HEK293 (cell line): ENCODE measurements around the gene CEP104.

Experiments used
- CTCF ChIA-PET: fragments of 350-600 bp; formaldehyde crosslinking; extraction: SDS; loops from one replicate; lab custom pipeline; 2021; ENCODE audit warnings: antibody characterized with exemption; lab: Yijun Ruan, JAX
- POLR2A ChIA-PET: fragments of 300-600 bp; formaldehyde crosslinking; extraction: SDS; loops from one replicate; lab custom pipeline; 2020; ENCODE audit warnings: antibody characterized with exemption, inconsistent platforms; lab: Yijun Ruan, JAX
- H3K27ac ChIP-seq: fragments of 200-500 bp; sonication (Bioruptor generic); 2 replicates; pipeline ENCODE4 v1.5.1; 2014; ENCODE audit warnings: low read depth, low read length, control low read depth, inconsistent platforms; ENCODE audit errors: extremely low read depth
- H3K36me3 ChIP-seq, 2 experiments: fragments of 200-500 bp in 1 of 2; sonication (Bioruptor generic) in 1 of 2; 1 replicate in 1 of 2; 2 replicates in 1 of 2; pipeline ENCODE4 v1.5.1; 2014 to 2017; ENCODE audit warnings: inconsistent platforms in 2 of 2, low read length in 2 of 2; ENCODE audit not compliant: control insufficient read depth in 2 of 2, insufficient read depth in 1 of 2
- H3K4me1 ChIP-seq: fragments of 200-500 bp; sonication (Bioruptor generic); 2 replicates; pipeline ENCODE4 v1.5.1; 2014; ENCODE audit warnings: mild to moderate bottlenecking, low read length, inconsistent platforms; ENCODE audit not compliant: control insufficient read depth, insufficient read depth
- H3K4me3 ChIP-seq: 2 replicates; pipeline ENCODE4 v1.5.1; 2011; ENCODE audit warnings: low read depth, mild to moderate bottlenecking, control low read depth, low read length, moderate library complexity
- H3K9me3 ChIP-seq: fragments of 200-500 bp; sonication (Bioruptor generic); 2 replicates; pipeline ENCODE4 v1.5.1; 2014; ENCODE audit warnings: low read depth, low read length, inconsistent platforms; ENCODE audit not compliant: control insufficient read depth, insufficient read depth
- FEZF1 ChIP-seq: fragments of 450-650 bp; formaldehyde crosslinking; IDR thresholded peaks from 2 replicates; pipeline ENCODE4 v1.5.1; 2016; ENCODE audit warnings: missing biosample characterization, missing genetic modification characterization
- HOXD13 ChIP-seq: sonication (generic); formaldehyde crosslinking; IDR thresholded peaks from 2 replicates; pipeline ENCODE4 v1.8.0; 2022; ENCODE audit warnings: missing genetic modification reagents, borderline replicate concordance
- ZBTB48 ChIP-seq: fragments of 450-650 bp; formaldehyde crosslinking; IDR thresholded peaks from 2 replicates; pipeline ENCODE4 v1.5.1; 2016; ENCODE audit warnings: missing biosample characterization, missing genetic modification characterization
- ZNF24 ChIP-seq: fragments of 450-650 bp; formaldehyde crosslinking; IDR thresholded peaks from 2 replicates; pipeline ENCODE4 v1.5.1; 2016; ENCODE audit warnings: missing biosample characterization, missing genetic modification characterization
- ZNF274 ChIP-seq, 2 experiments: fragments of 200-500 bp in 1 of 2; fragments of 450-650 bp in 1 of 2; sonication (Bioruptor generic) in 1 of 2; formaldehyde crosslinking in 1 of 2; IDR thresholded peaks; 2 replicates each; pipeline versions ENCODE4 v1.5.1 to v1.6.1; 2014 to 2016; ENCODE audit warnings: borderline replicate concordance in 1 of 2, inconsistent platforms in 1 of 2, low read length in 1 of 2, missing biosample characterization in 1 of 2, missing genetic modification characterization in 1 of 2
- ZNF426 ChIP-seq: fragments of 450-650 bp; formaldehyde crosslinking; IDR thresholded peaks from 2 replicates; pipeline ENCODE4 v1.5.1; 2017; ENCODE audit warnings: missing biosample characterization, missing genetic modification characterization, mild to moderate bottlenecking, inconsistent platforms, moderate library complexity
- ZNF433 ChIP-seq: fragments of 450-650 bp; formaldehyde crosslinking; IDR thresholded peaks from 2 replicates; pipeline ENCODE4 v1.5.1; 2016; ENCODE audit warnings: missing biosample characterization, missing genetic modification characterization, low read depth
- ZNF473 ChIP-seq: fragments of 450-650 bp; formaldehyde crosslinking; IDR thresholded peaks from 2 replicates; pipeline ENCODE4 v1.5.1; 2017; ENCODE audit warnings: missing biosample characterization, missing genetic modification characterization
- ZNF555 ChIP-seq: fragments of 450-650 bp; formaldehyde crosslinking; conservative IDR thresholded peaks from 2 replicates; pipeline ENCODE4 v1.5.1; 2017; ENCODE audit warnings: missing biosample characterization, mild to moderate bottlenecking, missing genetic modification characterization, inconsistent platforms
- ZNF596 ChIP-seq: fragments of 450-650 bp; IDR thresholded peaks from 2 replicates; pipeline ENCODE4 v1.5.0; 2018; ENCODE audit warnings: missing biosample characterization, mild to moderate bottlenecking, missing genetic modification characterization, moderate library complexity
- ZNF791 ChIP-seq: fragments of 450-650 bp; formaldehyde crosslinking; IDR thresholded peaks from 2 replicates; pipeline ENCODE4 v1.5.1; 2016; ENCODE audit warnings: missing biosample characterization, missing genetic modification characterization
- ZNF837 ChIP-seq: fragments of 450-650 bp; formaldehyde crosslinking; IDR thresholded peaks from 2 replicates; pipeline ENCODE4 v1.5.1; 2016; ENCODE audit warnings: missing biosample characterization, missing genetic modification characterization
- ZNF843 ChIP-seq: fragments of 450-650 bp; formaldehyde crosslinking; IDR thresholded peaks from 2 replicates; pipeline ENCODE4 v1.5.1; 2016; ENCODE audit warnings: missing biosample characterization, missing genetic modification characterization
- TF ChIP-seq, protein P1 (sequence below): fragments of 450-650 bp; formaldehyde crosslinking; IDR thresholded peaks from 2 replicates; pipeline ENCODE4 v1.5.1; 2016; ENCODE audit warnings: missing biosample characterization, missing genetic modification characterization
- TF ChIP-seq, protein P2 (sequence below): fragments of 450-650 bp; formaldehyde crosslinking; IDR thresholded peaks from 2 replicates; pipeline ENCODE4 v1.5.1; 2016; ENCODE audit warnings: missing biosample characterization, missing genetic modification characterization
- TF ChIP-seq, protein P3 (sequence below): fragments of 450-650 bp; formaldehyde crosslinking; IDR thresholded peaks from 2 replicates; pipeline ENCODE4 v1.5.1; 2016; ENCODE audit warnings: missing biosample characterization, missing genetic modification characterization
- TF ChIP-seq, protein P4 (sequence below): fragments of 450-650 bp; formaldehyde crosslinking; IDR thresholded peaks from 2 replicates; pipeline ENCODE4 v1.5.1; 2016; ENCODE audit warnings: missing biosample characterization, missing genetic modification characterization
- TF ChIP-seq, protein P5 (sequence below): fragments of 450-650 bp; formaldehyde crosslinking; IDR thresholded peaks from 2 replicates; pipeline ENCODE4 v1.5.1; 2017; ENCODE audit warnings: missing biosample characterization, missing genetic modification characterization
- TF ChIP-seq, protein P6 (sequence below): fragments of 450-650 bp; formaldehyde crosslinking; IDR thresholded peaks from 2 replicates; pipeline ENCODE4 v1.5.1; 2017; ENCODE audit warnings: missing biosample characterization, missing genetic modification characterization

CEP104 gene

DNA sequence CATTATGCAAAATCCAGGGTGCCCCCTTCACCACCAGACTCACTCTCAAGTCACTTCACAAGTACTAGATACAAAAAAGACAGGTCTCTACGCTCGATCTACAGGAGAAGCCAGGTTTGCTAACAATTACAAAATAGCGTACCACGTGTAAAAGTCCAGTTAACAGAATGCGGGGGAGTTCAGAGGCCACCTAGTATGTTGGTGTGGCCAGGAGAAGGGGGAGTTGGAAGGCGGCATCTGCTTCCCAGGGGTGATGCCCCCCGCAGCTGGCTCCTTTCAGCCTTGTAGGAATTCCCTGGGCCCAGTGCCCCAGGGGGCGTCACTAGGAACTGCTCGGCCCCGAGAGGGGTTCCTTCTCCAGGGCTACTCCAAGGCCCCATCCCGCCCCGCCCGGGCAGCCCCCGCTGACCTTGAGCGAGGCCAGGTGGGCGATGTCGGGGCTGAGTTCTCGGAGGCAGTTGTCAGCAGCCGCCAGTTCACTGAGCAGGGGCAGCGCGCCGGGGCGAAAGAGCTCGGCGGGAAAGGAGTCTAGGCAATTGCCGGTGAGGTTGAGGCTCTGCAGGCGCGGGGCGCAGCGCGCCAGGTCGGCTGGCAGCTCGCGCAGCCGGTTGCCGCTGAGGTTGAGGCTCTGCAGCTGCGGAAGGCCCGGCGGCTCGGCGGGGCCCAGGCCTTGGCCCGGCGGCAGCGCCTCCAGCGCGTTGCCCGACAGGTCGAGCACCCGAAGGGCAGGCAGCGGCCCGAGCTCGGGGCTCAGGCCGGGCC is 61.4 kb downstream of the CEP104 start (continued):
- TF ChIP-seq, protein P1, sequence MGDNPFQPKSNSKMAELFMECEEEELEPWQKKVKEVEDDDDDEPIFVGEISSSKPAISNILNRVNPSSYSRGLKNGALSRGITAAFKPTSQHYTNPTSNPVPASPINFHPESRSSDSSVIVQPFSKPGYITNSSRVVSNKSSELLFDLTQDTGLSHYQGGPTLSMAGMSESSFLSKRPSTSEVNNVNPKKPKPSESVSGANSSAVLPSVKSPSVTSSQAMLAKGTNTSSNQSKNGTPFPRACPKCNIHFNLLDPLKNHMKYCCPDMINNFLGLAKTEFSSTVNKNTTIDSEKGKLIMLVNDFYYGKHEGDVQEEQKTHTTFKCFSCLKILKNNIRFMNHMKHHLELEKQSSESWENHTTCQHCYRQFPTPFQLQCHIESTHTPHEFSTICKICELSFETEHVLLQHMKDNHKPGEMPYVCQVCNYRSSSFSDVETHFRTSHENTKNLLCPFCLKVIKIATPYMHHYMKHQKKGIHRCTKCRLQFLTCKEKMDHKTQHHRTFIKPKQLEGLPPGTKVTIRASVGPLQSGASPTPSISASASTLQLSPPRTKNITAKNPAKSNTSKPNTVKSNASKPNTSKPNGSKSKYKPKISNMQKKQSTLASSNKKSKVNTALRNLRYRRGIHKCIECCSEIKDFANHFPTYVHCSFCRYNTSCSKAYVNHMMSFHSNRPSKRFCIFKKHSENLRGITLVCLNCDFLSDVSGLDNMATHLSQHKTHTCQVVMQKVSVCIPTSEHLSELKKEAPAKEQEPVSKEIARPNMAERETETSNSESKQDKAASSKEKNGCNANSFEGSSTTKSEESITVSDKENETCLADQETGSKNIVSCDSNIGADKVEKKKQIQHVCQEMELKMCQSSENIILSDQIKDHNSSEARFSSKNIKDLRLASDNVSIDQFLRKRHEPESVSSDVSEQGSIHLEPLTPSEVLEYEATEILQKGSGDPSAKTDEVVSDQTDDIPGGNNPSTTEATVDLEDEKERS = no peak

DNA sequence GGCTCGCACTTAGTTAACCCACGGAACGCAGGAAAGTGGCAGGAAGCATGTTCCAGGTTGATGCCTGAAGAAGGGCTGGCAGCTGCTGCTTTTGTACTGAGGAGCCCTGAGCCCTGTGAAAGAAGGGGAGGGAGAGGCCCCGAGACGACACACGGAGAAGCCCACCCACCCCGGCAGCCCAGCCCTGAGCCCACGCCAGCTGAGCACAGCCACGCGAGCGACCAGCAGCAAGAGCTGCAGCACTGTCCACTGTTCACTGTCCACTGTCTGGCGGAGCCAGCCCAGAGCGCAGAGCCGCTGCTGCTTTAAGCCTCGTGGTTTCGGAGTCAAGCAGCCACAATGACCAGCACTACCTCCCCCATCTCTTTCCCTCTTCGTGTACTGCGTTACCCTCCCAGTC is 66.1 kb downstream of the CEP104 start:
- peaks cover 3% of the 10 kb centered on the region; the same call in 1 of the 2 replicates for H3K4me1 ChIP-seq
- TF ChIP-seq ZNF274 (IDR thresholded peaks at IDR 0.05; ENCODE audit: low read length) (no peak), ZNF274 (tag by site-specific recombination; IDR thresholded peaks at IDR 0.05; ENCODE audit: borderline replicate concordance) (no peak), ZBTB48 (no peak), FEZF1 (tag by site-specific recombination) (no peak), HOXD13 (no peak), ZNF843 (no peak), ZNF837 (no peak), ZNF555 (tag by site-specific recombination) (no peak), ZNF791 (tag by site-specific recombination) (no peak), ZNF473 (tag by site-specific recombination) (no peak), ZNF433 (tag by site-specific recombination) (no peak), ZNF426 (no peak), ZNF596 (tag by site-specific recombination) (no peak), ZNF24 (tag by site-specific recombination) (no peak)
- TF ChIP-seq, protein P2, sequence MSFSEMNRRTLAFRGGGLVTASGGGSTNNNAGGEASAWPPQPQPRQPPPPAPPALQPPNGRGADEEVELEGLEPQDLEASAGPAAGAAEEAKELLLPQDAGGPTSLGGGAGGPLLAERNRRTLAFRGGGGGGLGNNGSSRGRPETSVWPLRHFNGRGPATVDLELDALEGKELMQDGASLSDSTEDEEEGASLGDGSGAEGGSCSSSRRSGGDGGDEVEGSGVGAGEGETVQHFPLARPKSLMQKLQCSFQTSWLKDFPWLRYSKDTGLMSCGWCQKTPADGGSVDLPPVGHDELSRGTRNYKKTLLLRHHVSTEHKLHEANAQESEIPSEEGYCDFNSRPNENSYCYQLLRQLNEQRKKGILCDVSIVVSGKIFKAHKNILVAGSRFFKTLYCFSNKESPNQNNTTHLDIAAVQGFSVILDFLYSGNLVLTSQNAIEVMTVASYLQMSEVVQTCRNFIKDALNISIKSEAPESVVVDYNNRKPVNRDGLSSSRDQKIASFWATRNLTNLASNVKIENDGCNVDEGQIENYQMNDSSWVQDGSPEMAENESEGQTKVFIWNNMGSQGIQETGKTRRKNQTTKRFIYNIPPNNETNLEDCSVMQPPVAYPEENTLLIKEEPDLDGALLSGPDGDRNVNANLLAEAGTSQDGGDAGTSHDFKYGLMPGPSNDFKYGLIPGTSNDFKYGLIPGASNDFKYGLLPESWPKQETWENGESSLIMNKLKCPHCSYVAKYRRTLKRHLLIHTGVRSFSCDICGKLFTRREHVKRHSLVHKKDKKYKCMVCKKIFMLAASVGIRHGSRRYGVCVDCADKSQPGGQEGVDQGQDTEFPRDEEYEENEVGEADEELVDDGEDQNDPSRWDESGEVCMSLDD = no peak
- TF ChIP-seq, protein P3, sequence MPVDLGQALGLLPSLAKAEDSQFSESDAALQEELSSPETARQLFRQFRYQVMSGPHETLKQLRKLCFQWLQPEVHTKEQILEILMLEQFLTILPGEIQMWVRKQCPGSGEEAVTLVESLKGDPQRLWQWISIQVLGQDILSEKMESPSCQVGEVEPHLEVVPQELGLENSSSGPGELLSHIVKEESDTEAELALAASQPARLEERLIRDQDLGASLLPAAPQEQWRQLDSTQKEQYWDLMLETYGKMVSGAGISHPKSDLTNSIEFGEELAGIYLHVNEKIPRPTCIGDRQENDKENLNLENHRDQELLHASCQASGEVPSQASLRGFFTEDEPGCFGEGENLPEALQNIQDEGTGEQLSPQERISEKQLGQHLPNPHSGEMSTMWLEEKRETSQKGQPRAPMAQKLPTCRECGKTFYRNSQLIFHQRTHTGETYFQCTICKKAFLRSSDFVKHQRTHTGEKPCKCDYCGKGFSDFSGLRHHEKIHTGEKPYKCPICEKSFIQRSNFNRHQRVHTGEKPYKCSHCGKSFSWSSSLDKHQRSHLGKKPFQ (tag by site-specific recombination) = no peak
- TF ChIP-seq, protein P4, sequence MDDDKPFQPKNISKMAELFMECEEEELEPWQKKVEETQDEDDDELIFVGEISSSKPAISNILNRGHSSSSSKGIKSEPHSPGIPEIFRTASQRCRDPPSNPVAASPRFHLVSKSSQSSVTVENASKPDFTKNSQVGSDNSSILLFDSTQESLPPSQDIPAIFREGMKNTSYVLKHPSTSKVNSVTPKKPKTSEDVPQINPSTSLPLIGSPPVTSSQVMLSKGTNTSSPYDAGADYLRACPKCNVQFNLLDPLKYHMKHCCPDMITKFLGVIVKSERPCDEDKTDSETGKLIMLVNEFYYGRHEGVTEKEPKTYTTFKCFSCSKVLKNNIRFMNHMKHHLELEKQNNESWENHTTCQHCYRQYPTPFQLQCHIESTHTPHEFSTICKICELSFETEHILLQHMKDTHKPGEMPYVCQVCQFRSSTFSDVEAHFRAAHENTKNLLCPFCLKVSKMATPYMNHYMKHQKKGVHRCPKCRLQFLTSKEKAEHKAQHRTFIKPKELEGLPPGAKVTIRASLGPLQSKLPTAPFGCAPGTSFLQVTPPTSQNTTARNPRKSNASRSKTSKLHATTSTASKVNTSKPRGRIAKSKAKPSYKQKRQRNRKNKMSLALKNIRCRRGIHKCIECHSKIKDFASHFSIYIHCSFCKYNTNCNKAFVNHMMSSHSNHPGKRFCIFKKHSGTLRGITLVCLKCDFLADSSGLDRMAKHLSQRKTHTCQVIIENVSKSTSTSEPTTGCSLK (tag by site-specific recombination) = no peak
- TF ChIP-seq, protein P5, sequence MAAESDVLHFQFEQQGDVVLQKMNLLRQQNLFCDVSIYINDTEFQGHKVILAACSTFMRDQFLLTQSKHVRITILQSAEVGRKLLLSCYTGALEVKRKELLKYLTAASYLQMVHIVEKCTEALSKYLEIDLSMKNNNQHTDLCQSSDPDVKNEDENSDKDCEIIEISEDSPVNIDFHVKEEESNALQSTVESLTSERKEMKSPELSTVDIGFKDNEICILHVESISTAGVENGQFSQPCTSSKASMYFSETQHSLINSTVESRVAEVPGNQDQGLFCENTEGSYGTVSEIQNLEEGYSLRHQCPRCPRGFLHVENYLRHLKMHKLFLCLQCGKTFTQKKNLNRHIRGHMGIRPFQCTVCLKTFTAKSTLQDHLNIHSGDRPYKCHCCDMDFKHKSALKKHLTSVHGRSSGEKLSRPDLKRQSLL = no peak
- TF ChIP-seq, protein P6, sequence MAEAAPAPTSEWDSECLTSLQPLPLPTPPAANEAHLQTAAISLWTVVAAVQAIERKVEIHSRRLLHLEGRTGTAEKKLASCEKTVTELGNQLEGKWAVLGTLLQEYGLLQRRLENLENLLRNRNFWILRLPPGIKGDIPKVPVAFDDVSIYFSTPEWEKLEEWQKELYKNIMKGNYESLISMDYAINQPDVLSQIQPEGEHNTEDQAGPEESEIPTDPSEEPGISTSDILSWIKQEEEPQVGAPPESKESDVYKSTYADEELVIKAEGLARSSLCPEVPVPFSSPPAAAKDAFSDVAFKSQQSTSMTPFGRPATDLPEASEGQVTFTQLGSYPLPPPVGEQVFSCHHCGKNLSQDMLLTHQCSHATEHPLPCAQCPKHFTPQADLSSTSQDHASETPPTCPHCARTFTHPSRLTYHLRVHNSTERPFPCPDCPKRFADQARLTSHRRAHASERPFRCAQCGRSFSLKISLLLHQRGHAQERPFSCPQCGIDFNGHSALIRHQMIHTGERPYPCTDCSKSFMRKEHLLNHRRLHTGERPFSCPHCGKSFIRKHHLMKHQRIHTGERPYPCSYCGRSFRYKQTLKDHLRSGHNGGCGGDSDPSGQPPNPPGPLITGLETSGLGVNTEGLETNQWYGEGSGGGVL (tag by site-specific recombination) = no peak
- no peaks in the 10 kb centered on the region for H3K9me3 ChIP-seq
- H3K27ac ChIP-seq = no peak overlapping the region
- H3K36me3 ChIP-seq = peaks cover 11 to 76% of the 10 kb centered on the region in 2 experiments; a peak in 2 of 3 replicates
- ChIA-PET POLR2A (no interaction called here), CTCF (interaction anchor here (0.5 kb wide), 1 partner anchor 338 kb away, joined by 4 read pairs; no protein-coding TSS in a partner anchor)
- H3K4me3 ChIP-seq = no peak overlapping the region
